ENCODE results near the gene ACTR1B.
"Not testable (repeated sequence)": the region's sequence is repeated elsewhere in the genome, so short reads cannot be mapped to it uniquely, and the experiment has no call there.

ACTR1B gene

GRCh38 chr2:97625354-97626048 is 38.3 kb downstream of the ACTR1B start:
- not testable (repeated sequence) for DNase-seq (ENCODE audit: low read depth); H3K4me3 ChIP-seq (ENCODE audit: low read depth, low read length)

DNA sequence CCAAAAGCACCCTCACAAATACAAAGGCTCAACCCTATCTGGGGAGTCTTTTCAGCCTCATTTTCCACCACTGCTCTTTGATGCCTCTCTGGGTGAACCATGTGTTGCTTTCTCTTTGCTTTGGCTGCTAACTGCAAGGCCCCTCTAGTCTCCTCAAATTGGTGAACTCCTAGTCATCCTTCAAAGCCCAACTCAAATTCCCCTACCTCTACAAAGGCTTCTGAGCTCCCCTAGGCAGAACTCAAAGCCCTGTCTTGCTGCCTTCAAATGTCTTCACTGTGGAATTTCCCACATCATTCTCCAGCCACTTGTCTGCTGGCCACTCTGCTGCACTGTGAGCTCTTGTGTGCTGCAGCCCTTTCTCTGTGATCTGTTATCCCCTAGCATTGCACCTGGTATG is 40.9 kb downstream of the ACTR1B start:
- DNase-seq (ENCODE audit: low read depth); H3K4me3 ChIP-seq (ENCODE audit: low read depth, low read length): not testable (repeated sequence)

DNA sequence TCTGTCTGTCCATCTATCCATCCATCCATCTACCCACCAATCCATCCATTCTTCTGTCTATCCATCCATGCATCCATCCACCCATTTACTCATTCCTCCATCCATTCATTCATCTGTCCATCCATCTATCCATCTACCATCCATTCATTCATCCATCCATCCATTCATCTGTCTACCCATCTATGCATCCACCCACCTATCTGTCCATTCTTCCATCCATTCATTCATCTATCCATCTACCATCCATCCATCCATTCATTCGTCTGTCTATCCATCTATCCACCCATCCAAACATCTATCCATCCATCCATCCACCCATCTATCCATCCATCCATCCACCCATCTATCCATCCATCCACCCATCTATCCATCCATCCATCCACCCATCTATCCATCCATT is 43.4 kb downstream of the ACTR1B start:
- DNase-seq (ENCODE audit: low read depth); H3K4me3 ChIP-seq (ENCODE audit: low read depth, low read length): not testable (repeated sequence)

- not testable (repeated sequence) for H3K4me3 ChIP-seq (ENCODE audit: low read depth, low read length)
- DNase-seq (ENCODE audit: low read depth): peak; percentile 6
Measured at GRCh38 chr2:97618939-97619827, 44.7 kb downstream of the ACTR1B start.

- H3K4me3 ChIP-seq (ENCODE audit: low read depth, low read length): no peak overlapping the region
- DNase-seq (ENCODE audit: low read depth): no peak
Measured at GRCh38 chr2:97617911-97618310, 45.9 kb downstream of the ACTR1B start.

DNA sequence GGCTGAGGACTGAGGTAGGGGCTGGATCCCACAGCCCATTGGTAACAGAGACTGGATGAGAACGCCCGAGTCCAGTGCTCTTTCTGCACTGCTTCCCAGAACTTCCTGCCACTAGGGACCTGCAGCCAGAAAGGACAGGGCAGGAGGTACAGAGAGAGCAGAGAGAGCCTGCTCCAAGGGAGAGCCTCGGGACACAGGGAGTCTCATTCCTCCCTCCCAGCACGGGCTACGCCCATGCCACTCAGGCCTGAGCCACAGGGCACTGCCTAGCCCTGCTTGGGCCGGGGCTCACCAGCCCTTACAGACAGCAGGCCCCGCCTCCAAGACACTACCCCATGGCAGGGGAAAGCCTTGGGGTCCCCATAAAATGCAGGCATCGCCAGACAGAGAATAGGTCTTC is 48.1 kb downstream of the ACTR1B start:
- H3K4me3 ChIP-seq (ENCODE audit: low read depth, low read length); DNase-seq (ENCODE audit: low read depth): not testable (repeated sequence)

DNA sequence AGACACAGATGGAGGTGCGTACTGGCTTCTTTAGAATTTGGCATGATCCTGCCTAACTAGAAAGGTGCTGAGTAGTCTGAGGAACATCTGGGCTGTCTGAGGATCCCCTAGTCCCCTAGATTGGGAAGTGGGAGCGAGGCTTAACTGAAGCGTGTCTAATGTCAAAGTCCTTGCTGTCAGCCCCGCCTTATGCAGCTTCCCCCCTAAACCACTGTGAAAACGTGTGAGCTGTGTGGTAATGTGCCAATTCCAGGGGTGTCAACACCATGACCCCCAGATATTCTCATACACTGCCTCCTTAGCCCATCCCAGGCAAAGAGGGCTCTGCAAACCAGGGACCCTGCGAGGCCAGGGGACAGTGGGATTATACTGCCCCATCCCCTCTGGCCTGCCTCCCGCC is 51.9 kb downstream of the ACTR1B start:
- H3K4me3 ChIP-seq (ENCODE audit: low read depth, low read length); DNase-seq (ENCODE audit: low read depth): not testable (repeated sequence)

- not testable (repeated sequence) for H3K4me3 ChIP-seq (ENCODE audit: low read depth, low read length); DNase-seq (ENCODE audit: low read depth)
Measured at GRCh38 chr2:97608745-97609144, 55.1 kb downstream of the ACTR1B start.

Data from skeletal muscle cell (primary cell).